CD4-positive, alpha-beta T cell treated with Interleukin-4 for 1 hour (primary cell): ENCODE data around the gene ZNF689.

ENCODE experiments used
- DNase-seq, 2 donors: peaks; one replicate each; pipeline ENCODE4 v3.0.0-alpha.2; 2020 to 2022

ZNF689 gene

DNA sequence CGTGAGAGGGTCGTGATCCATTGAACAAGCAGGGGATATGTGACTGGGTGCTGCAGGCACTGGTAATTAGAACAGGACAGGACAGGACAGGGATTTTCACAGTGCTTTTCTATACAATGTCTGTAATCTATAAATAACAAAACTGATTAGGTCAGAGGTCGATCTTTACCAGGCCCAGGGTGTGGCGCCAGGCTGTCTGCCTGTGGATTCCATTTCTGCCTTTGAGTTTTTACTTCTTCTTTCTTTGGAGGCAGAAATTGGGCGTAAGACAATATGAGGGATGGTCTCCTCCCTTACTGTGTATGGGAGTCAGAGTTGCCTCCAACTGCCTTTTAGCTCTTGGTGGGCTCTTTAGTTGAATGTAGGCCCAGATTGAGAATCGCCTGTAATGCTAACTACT is 50.5 kb downstream of the ZNF689 start:
- DNase-seq, result peak in 1 of 2 donors; percentile 23

DNA sequence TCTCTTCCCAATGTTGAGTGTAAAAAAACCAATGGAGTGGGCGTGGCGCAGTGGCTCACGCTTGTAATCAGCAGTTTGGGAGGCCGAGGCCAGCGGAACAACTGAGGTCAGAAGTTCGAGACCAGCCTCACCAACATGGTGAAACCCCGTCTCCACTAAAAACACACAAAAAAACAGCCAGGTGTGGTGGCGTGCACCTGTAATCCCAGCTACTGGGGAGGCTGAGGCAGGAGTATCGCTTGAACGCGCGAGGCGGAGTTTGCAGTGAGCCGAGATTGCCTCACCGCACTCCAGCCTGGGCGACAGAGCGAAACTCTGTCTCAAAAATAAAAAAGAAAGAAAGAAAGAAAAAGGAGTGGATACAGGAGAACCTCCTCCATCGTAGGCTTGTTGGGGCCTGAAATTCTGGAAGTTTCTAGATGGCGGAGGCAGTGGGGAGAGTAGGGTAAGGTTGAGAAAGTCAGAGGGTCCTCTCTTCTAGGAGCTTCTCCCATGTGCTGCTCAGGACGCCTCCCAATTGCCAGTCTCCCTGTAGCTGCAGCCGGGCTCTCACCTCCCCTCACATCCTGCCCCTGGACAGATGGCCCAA is 51.3 kb downstream of the ZNF689 start:
- DNase-seq, result no peak

DNA sequence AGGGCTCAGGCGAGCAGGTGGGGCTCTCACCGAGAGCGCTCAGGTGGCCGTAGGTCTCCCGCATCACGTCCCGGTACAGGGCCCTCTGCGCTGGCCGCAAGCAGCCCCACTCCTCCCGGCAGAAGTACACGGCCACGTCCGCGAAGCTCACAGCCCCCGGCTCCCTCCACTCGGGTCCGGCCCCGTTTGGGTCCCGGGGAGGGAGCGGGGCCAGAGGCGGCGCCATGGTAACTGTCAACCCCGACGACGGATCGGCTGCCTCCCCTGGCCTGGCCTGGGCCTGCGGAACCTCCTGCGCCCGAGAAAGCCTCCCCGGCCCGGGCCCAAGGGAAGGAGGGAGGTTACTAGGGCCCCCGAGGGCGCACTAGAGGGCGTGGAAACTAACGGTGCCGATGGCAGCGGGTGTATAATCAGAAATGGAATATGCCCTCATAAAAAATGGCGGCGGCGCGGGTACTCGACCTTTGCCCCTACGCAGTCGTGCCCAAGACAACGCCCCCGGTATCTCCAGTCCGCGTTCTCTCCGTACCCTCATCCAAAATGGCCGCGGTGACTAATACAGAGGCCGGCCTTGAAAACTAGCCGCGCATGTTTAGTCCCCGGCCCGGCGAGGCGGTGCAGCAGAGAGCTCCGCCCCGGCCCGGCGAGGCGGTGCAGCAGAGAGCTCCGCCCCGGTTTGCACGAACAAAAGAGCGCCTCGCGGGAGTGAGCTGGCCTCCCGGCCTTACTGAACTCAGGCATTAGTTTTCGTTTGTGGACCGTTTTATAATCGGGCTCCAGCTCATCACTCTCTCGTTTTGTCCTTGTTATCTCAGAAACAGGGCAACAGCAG is 52.0 kb downstream of the ZNF689 start, which contains the start of gene ZNF764:
Gene ZNF764 (minus strand): TSS at position 418 of the 832 bp plus-strand sequence. CDS start 192 bp downstream, at position 226.
- peak; percentile 99 for DNase-seq

DNA sequence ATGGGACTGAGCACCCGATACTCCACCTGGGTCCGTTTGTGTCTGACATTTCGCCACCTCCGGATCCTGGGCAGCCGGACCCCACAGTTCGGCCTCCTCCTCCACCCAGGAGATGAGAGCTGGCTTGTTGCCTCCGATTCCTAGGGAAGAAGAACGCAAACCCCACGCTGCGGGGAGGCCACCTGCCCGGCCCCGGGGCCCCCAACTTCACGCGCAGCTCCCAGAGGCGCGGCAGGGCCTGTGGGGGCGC is 52.6 kb downstream of the ZNF689 start:
- DNase-seq, result no peak

DNA sequence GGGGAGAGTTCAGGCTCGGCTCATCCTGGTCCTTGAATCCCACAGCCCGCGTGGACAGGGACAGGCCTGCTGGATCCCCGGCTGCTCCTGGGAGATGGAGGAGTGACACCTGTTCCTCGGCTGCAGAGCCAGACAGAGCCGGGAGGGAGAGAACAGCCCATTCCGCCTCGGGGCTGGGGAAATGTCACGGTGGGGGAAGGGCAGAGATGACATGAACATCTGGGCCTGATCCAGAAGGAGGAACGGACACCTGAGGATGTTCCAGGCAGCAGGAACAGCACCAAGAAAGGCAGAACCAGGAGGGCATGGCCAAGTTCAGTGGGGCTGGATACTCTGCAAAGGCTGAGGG is 54.1 kb downstream of the ZNF689 start:
- DNase-seq, result no peak

DNA sequence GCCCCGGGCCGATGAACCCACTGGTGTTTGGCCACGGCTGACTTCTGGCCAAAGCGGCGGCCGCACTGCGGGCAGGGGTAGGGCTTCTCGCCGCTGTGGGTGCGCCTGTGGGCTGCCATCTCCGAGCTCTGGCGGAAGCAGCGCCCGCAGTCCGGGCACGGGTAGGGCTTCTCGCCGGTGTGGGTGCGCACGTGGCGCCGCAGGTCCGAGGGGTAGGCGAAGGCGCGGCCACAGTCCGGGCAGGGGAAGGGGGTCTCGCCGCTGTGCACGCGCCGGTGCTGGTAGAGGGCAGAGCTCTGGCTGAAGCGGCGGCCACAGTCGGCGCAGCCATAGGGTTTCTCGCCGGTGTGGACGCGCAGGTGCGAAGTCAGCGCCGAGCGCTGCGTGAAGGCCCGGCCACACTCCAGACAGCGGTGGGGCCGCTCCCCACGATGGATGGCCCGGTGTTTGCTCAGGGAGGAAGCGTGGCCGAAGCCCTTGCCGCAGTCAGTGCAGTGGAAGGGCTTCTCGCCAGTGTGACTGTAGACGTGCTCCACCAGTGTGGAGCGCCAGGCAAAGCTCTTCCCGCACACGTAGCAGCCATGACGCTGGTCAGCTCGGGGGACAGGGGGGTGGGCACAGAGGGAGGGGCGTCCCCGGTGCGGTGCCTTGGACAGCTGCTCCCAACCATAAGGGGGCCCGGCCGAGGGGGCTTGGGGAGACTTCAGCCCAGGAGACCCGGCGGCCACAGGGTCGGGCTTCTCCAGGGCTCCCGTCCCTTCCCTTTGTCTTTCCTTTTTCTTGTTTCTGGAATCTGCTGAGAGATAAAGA is 54.7 kb downstream of the ZNF689 start:
- no peak for DNase-seq

DNA sequence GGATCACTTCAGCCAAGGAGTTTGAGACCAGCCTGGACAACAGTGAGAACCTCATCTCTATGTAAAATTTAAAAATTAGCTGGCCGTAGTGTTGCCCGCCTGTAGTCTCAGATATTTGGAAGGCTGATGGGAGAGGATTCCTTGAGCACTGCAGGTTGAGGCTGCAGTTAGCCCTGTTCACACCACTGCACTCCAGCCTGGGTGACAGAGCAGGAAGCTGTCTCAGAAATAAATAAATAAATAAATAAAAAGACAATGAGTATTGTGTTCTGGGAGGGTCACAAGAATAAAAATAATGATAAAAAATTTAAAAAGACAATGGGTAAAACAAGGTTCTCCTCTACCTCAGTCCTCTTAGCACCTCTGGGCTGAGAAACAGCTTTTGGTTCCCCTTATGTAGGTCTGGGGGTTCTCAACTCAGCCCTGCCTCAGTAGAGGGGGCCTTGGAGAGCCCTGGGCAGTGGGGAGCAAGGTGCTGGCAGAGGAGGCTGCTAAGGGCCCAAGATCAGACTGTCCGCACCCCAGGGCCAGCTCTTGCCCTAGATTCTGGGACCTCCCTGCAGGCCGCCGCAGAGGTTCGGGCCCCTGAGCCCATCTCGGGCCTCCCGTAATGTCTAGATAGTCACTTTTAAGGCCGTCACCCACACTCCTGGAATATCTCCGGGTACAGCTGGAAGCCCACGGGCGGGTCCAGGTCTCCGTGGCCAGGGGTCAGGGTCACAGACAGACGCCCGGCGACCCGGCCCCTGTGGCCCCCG is 55.5 kb downstream of the ZNF689 start:
- no peak for DNase-seq

DNA sequence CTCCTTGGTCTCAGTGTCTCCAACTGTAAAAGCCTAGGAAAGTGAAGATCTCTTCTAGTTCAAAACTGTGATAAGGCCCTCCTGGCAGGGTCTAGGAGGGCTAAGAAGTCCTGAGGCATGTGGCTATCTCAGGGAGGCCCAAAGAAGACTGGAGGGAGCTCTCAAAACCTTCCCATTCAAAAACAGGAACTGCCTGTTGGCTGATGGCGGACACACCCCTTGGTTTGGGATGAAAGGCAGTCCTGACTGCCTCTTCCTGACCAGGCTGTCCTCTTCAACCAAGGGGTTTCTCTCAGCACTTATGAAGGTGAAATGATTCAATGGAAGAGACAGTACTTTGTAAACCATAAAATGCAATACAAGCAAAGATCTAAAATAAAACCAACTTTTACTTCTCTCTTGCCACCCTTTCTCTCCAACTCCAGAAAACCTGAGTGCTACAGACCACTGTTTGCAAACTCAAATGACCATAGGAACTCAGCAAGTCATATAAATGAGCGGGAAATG is 56.7 kb downstream of the ZNF689 start:
- DNase-seq, result no peak

DNA sequence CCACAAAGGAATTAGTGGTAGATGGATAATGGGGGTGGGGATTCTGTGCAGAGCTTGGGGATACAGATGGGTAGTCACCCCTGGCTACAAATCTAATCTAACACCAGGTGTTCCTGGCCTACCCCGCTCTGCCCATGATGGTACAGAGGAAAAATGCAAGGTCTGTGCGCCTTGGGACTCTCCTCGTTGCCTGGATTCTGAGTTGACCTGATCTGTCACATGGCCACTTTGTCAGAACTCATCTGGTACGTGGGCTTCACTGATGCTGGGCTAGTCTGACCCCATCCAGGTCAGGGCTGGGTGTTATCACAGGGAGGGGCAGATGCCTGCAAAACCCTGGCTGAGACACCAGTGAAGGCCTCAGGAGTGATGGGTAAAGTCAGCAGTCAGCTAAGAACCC is 57.2 kb downstream of the ZNF689 start:
- DNase-seq, result no peak
